ENCODE results near the gene DENND2C. TPM values are rescaled to one million over a fixed set of nuclear protein-coding genes. Genes with fewer than 3 reads are reported as not detected.
A peak's percentile ranks its signal among the peaks of the same experiment; 100 is the strongest.
"Not testable (repeated sequence)": the region's sequence is repeated elsewhere in the genome, so short reads cannot be mapped to it uniquely, and the experiment has no call there.

Gene DENND2C
- polyA plus RNA-seq, 12 donors = 3.8 to 14.0 (median 8.3) TPM; not detected in 1

GRCh38 chr1:114607223-114607622 is 62.6 kb downstream of the DENND2C start:
- DNase-seq = no peak

DNA sequence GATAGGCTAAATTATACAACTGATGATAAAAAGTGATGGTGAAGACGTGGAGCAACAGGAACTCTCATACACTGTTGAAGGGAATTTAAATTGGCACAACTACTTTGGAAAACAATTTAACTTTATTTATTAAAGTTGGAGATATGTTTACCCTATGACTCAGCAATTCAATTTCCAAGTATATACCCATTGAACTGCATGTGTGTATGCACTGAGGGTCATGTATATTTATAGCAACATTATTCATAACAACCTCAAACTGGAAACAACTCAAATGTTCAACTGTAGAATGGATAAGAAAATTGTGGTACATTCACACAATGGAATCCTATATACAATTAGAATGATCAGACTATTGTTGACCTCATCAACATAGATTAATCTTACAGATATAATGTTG is 71.9 kb downstream of the DENND2C start:
- no peak for DNase-seq

- no peak for DNase-seq
Measured at GRCh38 chr1:114595602-114596001, 74.2 kb downstream of the DENND2C start.

GRCh38 chr1:114594046-114594445 is 75.8 kb downstream of the DENND2C start:
- DNase-seq = no peak

DNA sequence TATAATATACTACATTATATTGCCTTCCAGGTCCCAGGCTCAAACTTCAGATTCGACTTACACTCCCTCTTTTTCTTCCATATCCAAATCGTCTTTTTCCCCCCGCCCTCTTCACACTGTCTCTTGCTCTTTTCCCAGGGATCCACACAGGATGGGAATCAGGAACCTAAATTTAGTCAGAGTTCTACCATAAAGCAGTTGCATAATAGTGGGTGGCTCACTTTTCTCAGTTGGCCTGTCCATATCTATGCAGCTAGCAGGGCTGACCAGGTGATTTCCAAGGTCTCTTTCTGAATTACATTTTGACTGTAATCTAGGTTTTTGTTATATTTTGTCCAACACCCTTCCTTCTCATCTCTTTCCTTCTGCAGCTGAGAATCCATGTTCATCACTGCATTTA is 80.7 kb downstream of the DENND2C start:
- DNase-seq = no peak

DNA sequence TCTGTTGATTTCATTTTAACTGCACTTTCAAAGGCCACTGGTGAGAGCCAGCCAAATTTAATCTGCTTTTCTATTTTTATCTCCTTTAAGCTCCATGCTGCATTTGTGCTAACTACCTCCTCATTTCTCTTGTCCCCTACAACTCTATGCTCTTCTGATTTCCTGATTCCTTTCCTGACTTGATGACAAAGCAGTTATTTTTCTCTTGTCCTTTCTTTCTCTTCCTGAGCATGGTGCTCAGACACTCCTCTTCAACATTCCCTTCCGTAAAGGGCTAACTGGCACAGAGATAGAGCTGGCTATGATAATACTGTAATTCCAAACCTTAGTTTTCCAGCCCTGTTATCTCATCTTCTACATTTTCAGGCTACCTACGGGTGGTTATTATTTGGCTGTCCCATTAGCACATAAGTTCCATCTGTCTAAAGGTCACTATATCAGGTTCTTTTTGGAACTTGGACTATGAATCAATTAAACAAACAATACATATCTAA is 81.6 kb downstream of the DENND2C start:
- no peak for DNase-seq

- DNase-seq = no peak
Measured at GRCh38 chr1:114587203-114587991, 82.5 kb downstream of the DENND2C start.

- DNase-seq = no peak
Measured at GRCh38 chr1:114586513-114587047, 83.3 kb downstream of the DENND2C start.

GRCh38 chr1:114585231-114585630 is 84.6 kb downstream of the DENND2C start:
- DNase-seq = no peak

DNA sequence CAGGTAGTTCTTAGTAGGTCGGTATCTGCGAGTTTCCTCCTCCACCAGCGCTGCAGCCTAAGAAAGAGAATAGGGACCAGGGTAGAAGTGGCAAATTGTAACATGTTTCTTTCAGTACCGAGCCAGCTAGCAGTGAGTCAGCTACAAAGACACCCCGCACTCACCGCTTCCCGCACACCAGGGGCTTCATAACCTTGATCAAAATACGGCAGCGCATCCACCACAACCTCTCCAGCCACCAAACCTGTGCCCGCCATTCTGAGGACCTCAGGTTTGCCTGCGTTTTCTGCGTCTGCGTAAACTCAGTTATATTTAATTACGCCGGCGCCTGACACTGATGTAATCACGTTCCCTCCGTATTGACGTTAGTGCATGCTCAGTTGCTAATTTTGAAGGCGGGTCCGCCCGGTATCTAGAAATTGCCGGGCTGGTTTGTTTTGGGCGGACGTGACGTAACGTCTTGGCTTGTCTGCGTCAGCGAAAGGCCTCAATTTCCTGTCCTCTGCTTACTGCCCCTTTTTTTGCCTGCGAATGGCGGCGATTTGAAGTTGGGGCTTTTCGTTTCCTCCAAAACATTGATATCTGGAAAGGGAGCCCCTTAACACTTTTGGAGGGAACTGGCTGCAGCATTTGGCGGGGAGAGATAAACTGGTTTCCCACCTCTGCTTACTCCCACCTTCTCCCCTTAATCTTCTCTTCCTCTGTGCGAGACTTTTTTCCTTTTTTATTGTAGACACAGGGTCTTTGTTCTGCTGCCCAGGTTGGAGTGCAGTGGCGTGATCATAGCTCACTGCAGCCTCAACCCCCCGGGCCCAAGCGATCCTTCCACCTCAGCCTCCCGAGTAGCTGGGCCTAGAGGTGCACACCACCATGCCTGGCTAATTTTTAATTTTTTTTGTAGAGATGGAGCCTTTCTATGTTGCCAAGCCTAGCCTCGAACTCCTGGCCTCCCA is 88.2 kb downstream of the DENND2C start, which contains the start of gene BCAS2:
TSS of gene BCAS2 (minus strand) at position 281 of the 953 bp plus-strand sequence. CDS start at position 257, 24 bp downstream.
- DNase-seq = peak; percentile 99

GRCh38 chr1:114574365-114574764 is 95.5 kb downstream of the DENND2C start:
- DNase-seq = no peak

- DNase-seq = no peak
Measured at GRCh38 chr1:114564141-114564540, 105.7 kb downstream of the DENND2C start.

- DNase-seq = not testable (repeated sequence)
Measured at GRCh38 chr1:114562978-114563510, 106.8 kb downstream of the DENND2C start.

GRCh38 chr1:114561333-114561732 is 108.5 kb downstream of the DENND2C start:
- DNase-seq = no peak

GRCh38 chr1:114559356-114559755 is 110.5 kb downstream of the DENND2C start:
- DNase-seq = no peak

DNA sequence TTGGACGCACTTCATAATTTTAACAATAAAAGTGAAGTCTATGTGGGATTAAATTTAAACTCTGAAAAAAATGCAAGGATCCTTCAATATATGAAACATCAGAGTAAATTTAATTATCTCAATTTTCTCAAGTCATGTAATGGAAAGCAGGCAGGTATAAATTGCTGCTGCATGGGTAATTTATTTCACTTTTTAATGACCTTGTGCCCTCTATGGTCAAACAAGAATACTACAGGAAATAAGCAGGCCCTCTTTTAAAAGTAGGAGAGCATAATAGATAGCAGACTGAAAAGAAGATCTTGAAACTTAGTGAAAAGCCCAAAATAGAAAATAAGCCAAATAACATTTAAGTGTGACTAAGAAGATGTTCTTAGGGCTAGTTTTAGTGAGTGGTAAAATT is 111.3 kb downstream of the DENND2C start:
- no peak for DNase-seq

- no peak for DNase-seq
Measured at GRCh38 chr1:114554577-114554976, 115.3 kb downstream of the DENND2C start.

- no peak for DNase-seq
Measured at GRCh38 chr1:114552106-114552639, 117.7 kb downstream of the DENND2C start.

GRCh38 chr1:114551400-114551799 is 118.4 kb downstream of the DENND2C start:
- DNase-seq = no peak

DNA sequence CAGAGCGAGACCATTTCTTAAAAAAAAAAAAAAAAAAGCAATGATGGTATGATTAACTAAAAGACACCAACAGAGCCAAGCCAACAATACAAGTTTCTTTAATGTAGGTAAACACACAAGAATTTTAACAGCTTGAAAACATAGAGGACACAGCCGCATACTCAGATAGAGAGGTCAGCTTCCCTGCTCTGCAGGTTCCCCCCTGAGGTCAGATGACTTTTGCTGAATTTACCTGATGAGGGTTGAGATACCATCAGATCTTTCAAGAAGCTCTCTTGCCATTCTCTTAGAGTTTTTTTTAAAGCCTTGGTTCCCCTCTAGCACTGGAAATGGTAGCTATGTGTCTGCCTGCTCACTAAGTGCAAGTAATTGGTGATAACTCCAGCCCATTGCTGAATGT is 119.5 kb downstream of the DENND2C start:
- DNase-seq = no peak

- DNase-seq = no peak
Measured at GRCh38 chr1:114549137-114549536, 120.7 kb downstream of the DENND2C start.

- DNase-seq = no peak
Measured at GRCh38 chr1:114547076-114547475, 122.8 kb downstream of the DENND2C start.
